Neural progenitor cell (in vitro differentiated cells): Measurements from ENCODE around the gene ATP10A. TPM values are rescaled to one million over a fixed set of nuclear protein-coding genes. Genes with fewer than 3 reads are reported as not detected.
"Not testable (repeated sequence)": the region's sequence is repeated elsewhere in the genome, so short reads cannot be mapped to it uniquely, and the experiment has no call there.

Experiments used
- DNase-seq: peaks from one replicate; pipeline ENCODE4 v3.0.0-alpha.2; 2016; ENCODE audit warnings: low spot score
- H2AFZ ChIP-seq: fragments of 200-600 bp; sonication (generic); replicated peaks from 2 replicates; pipeline ENCODE4 v1.6.1; 2016; ENCODE audit warnings: antibody characterized with exemption
- H3F3A ChIP-seq: fragments of 200-600 bp; sonication (generic); 2 replicates; pipeline ENCODE4 v1.6.1; 2016; ENCODE audit warnings: antibody characterized with exemption, low read depth
- H3K27ac ChIP-seq: fragments of 200-600 bp; sonication (generic); 2 replicates; pipeline ENCODE4 v1.5.1; 2016; ENCODE audit warnings: mild to moderate bottlenecking
- H3K27me3 ChIP-seq: fragments of 200-600 bp; sonication (generic); 2 replicates; pipeline ENCODE4 v1.6.1; 2016; ENCODE audit warnings: mild to moderate bottlenecking, moderate library complexity
- H3K36me3 ChIP-seq: fragments of 200-600 bp; sonication (generic); 2 replicates; pipeline ENCODE4 v1.5.1; 2016
- H3K4me1 ChIP-seq: fragments of 200-600 bp; sonication (generic); 2 replicates; pipeline ENCODE4 v1.6.1; 2016; ENCODE audit warnings: mixed run types
- H3K4me2 ChIP-seq: fragments of 200-600 bp; sonication (generic); 2 replicates; pipeline ENCODE4 v1.6.1; 2016
- H3K4me3 ChIP-seq: fragments of 200-600 bp; sonication (generic); 2 replicates; pipeline ENCODE4 v1.5.1; 2016
- H3K79me2 ChIP-seq: fragments of 200-600 bp; sonication (generic); 2 replicates; pipeline ENCODE4 v1.6.1; 2016; ENCODE audit warnings: low read depth
- H3K9ac ChIP-seq: fragments of 200-600 bp; sonication (generic); 2 replicates; pipeline ENCODE4 v1.6.1; 2016
- H3K9me3 ChIP-seq: fragments of 200-600 bp; sonication (generic); 2 replicates; pipeline ENCODE4 v1.5.1; 2016; ENCODE audit warnings: low read depth
- H4K20me1 ChIP-seq: fragments of 200-600 bp; sonication (generic); 2 replicates; pipeline ENCODE4 v1.6.1; 2016; ENCODE audit warnings: low read depth
- H3K27ac Mint-ChIP-seq: 3 replicates; pipeline ENCODE4 v1.8.0; 2021; ENCODE audit warnings: mixed read lengths
- H3K27me3 Mint-ChIP-seq: 2 replicates; pipeline ENCODE4 v1.8.0; 2022; ENCODE audit warnings: low read depth, mild to moderate bottlenecking, inconsistent platforms, moderate library complexity, mixed read lengths; ENCODE audit not compliant: insufficient read depth
- H3K36me3 Mint-ChIP-seq: 3 replicates; pipeline ENCODE4 v1.8.0; 2021; ENCODE audit warnings: mixed read lengths
- H3K4me1 Mint-ChIP-seq: 3 replicates; pipeline ENCODE4 v1.8.0; 2021; ENCODE audit warnings: mixed read lengths
- H3K4me3 Mint-ChIP-seq: 3 replicates; pipeline ENCODE4 v1.8.0; 2021; ENCODE audit warnings: mild to moderate bottlenecking, moderate library complexity, mixed read lengths
- H3K9me3 Mint-ChIP-seq: 3 replicates; pipeline ENCODE4 v1.8.0; 2020; ENCODE audit warnings: mixed read lengths
- EZH2 ChIP-seq: fragments of 200-600 bp; sonication (generic); IDR thresholded peaks from 2 replicates; pipeline ENCODE4 v1.6.1; 2017; ENCODE audit warnings: antibody characterized with exemption, mild to moderate bottlenecking, moderate library complexity
- EZH2phosphoT487 ChIP-seq: fragments of 200-600 bp; sonication (generic); IDR thresholded peaks from 2 replicates; pipeline ENCODE4 v1.6.1; 2017; ENCODE audit warnings: antibody characterized with exemption
- total RNA-seq: library from RNA; depleted of rRNA; stranded (reverse); fragments of >200 nt; gene quantifications from 2 replicates; pipeline ENCODE4 v1.2.3, GENCODE V29; 2015; ENCODE audit warnings: low replicate concordance
- TF ChIP-seq, protein P1 (sequence below): fragments of 200-600 bp; sonication (generic); IDR thresholded peaks from 2 replicates; pipeline ENCODE4 v1.5.1; 2017; ENCODE audit warnings: antibody characterized with exemption, mild to moderate bottlenecking

ATP10A gene
- total RNA-seq, 1 donor from 2014 or later = 0.32 TPM

DNA sequence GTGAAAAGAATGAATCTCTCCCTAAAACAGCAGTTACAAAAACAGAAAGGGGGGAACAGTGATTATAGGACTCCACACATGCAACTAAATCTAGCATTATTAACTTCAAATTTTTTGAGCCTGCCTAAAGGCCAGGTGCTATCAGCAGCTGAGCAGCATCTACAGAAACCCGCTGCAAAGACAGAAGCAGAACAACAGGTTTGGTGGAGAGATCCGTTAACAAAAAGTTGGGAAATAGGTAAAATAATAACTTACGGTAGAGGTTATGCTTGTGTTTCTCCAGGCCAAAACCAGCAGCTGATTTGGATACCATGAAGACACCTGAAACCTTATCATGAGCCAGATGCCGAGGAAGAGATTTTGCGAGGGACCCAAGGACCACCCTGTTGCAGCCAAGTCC, 222.7 kb downstream of the ATP10A start:
- H3K4me3 Mint-ChIP-seq = no peak overlapping the region
- H3K36me3 Mint-ChIP-seq = peaks cover 2% of the 10 kb centered on the region
- peaks cover 75% of the 10 kb centered on the region for H3K27me3 ChIP-seq
- H3K4me3 ChIP-seq = no peak overlapping the region
- peaks cover 62% of the 10 kb centered on the region for H3K4me1 Mint-ChIP-seq
- TF ChIP-seq EZH2phosphoT487 = no peak
- TF ChIP-seq, protein P1, sequence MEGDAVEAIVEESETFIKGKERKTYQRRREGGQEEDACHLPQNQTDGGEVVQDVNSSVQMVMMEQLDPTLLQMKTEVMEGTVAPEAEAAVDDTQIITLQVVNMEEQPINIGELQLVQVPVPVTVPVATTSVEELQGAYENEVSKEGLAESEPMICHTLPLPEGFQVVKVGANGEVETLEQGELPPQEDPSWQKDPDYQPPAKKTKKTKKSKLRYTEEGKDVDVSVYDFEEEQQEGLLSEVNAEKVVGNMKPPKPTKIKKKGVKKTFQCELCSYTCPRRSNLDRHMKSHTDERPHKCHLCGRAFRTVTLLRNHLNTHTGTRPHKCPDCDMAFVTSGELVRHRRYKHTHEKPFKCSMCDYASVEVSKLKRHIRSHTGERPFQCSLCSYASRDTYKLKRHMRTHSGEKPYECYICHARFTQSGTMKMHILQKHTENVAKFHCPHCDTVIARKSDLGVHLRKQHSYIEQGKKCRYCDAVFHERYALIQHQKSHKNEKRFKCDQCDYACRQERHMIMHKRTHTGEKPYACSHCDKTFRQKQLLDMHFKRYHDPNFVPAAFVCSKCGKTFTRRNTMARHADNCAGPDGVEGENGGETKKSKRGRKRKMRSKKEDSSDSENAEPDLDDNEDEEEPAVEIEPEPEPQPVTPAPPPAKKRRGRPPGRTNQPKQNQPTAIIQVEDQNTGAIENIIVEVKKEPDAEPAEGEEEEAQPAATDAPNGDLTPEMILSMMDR = no peak
- TF ChIP-seq EZH2 = no peak
- peaks cover 38% of the 10 kb centered on the region for H3F3A ChIP-seq
- no peaks in the 10 kb centered on the region for H3K9me3 ChIP-seq
- H3K9me3 Mint-ChIP-seq = peaks cover 3% of the 10 kb centered on the region
- H4K20me1 ChIP-seq = no peaks in the 10 kb centered on the region
- no peak overlapping the region for H2AFZ ChIP-seq
- no peak overlapping the region for H3K9ac ChIP-seq
- no peak for DNase-seq
- H3K4me2 ChIP-seq = no peak overlapping the region
- no peak overlapping the region for H3K27ac ChIP-seq
- H3K27ac Mint-ChIP-seq = no peak overlapping the region
- peaks cover 71% of the 10 kb centered on the region for H3K4me1 ChIP-seq
- H3K27me3 Mint-ChIP-seq = peaks cover 4% of the 10 kb centered on the region
- H3K36me3 ChIP-seq = no peaks in the 10 kb centered on the region
- H3K79me2 ChIP-seq = no peaks in the 10 kb centered on the region

DNA sequence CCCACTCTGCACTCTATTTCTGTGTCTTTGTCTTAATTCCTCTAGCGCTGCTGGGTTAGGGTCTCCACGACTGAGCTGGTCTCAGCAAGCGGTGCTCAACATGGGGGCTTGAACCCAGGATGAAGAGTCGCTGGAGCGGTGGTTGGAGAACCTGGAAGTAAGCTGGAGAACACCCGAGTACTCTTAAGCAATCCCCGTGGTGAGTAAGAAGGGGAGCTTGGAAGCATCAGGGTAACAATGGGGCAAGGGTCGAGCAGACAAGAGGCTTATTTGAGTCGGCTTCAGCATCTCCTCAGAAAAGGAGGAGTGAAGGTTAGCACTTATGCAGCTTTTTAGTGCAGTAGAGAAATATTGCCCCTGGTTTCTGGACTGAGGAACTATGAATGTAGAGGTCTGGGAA, 226.6 kb downstream of the ATP10A start:
- H3K9ac ChIP-seq, H4K20me1 ChIP-seq, H3F3A ChIP-seq, H3K36me3 Mint-ChIP-seq, H3K9me3 Mint-ChIP-seq, H3K27me3 Mint-ChIP-seq, H3K4me3 Mint-ChIP-seq, H3K4me3 ChIP-seq, H3K36me3 ChIP-seq, H3K27ac ChIP-seq, H3K9me3 ChIP-seq, DNase-seq, H3K79me2 ChIP-seq: not testable (repeated sequence)
- peaks cover 36% of the 10 kb centered on the region for H3K4me1 ChIP-seq
- peak overlapping the region; percentile 57 for H2AFZ ChIP-seq
- peaks cover 56% of the 10 kb centered on the region for H3K27me3 ChIP-seq
- H3K4me1 Mint-ChIP-seq = peaks cover 25% of the 10 kb centered on the region
- peak overlapping the region; percentile 35 for H3K27ac Mint-ChIP-seq
- peak overlapping the region; percentile 42 for H3K4me2 ChIP-seq

DNA sequence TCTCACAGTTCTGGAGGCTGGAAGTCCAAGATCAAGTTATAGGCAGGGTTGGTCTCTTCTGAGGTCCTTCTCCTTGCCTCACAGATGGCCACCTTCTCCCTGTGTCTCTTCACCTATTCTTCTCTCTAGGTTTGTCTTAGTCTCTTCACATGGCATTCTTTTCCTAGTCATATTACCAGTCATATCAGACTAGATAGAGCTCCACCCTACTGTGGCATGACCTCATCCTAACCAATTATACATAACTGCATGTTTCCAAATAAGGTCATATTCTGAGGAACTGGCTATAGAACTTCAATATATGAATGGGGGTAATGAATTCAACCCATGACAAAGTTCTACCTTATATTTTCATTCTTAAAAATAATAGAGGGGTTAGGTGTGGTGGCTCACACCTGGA, 227.9 kb downstream of the ATP10A start:
- Histone ChIP-seq H3K79me2 (no peaks in the 10 kb centered on the region), H3K4me3 (no peak overlapping the region), H3K36me3 (no peaks in the 10 kb centered on the region), H3F3A (no peaks in the 10 kb centered on the region), H2AFZ (no peak overlapping the region), H3K27ac (no peak overlapping the region), H4K20me1 (no peaks in the 10 kb centered on the region), H3K27me3 (peaks cover 43% of the 10 kb centered on the region), H3K4me2 (no peak overlapping the region), H3K4me1 (peaks cover 24% of the 10 kb centered on the region), H3K9me3 (no peaks in the 10 kb centered on the region), H3K9ac (no peak overlapping the region)
- peaks cover 8% of the 10 kb centered on the region for H3K9me3 Mint-ChIP-seq
- peaks cover 12% of the 10 kb centered on the region for H3K4me1 Mint-ChIP-seq
- peaks cover 2% of the 10 kb centered on the region for H3K36me3 Mint-ChIP-seq
- no peak for DNase-seq
- TF ChIP-seq EZH2phosphoT487 (no peak), EZH2 (no peak)
- TF ChIP-seq, protein P1 = no peak
- peaks cover 2% of the 10 kb centered on the region for H3K27me3 Mint-ChIP-seq
- peak overlapping the region; percentile 18 for H3K27ac Mint-ChIP-seq
- H3K4me3 Mint-ChIP-seq = no peak overlapping the region

DNA sequence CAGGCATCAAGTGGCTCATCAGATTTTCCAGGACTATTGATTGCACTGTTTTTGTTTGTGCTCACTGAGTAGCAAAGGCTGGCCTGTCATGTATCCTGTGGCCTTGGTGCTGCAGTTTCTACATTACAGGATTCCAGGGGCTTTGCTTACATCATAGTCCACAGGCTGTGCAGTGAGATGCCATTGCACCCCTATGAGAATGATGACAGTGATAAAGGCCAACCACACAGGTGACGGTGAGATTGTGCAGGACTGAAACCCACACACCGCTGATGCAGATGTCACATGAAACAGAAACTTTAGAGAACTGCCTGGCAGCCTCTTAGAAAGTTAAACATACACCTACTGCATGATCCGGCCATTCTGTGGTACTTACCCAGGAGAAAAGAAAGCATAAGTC, 229.3 kb downstream of the ATP10A start:
- H3K9ac ChIP-seq = no peak overlapping the region
- H3K27ac Mint-ChIP-seq = no peak overlapping the region
- peaks cover 29% of the 10 kb centered on the region for H3K27me3 ChIP-seq
- H3K9me3 Mint-ChIP-seq = peaks cover 19% of the 10 kb centered on the region
- no peaks in the 10 kb centered on the region for H3K36me3 ChIP-seq
- peaks cover 24% of the 10 kb centered on the region for H3K4me1 ChIP-seq
- peaks cover 2% of the 10 kb centered on the region for H3K27me3 Mint-ChIP-seq
- no peak overlapping the region for H3K27ac ChIP-seq
- H3K4me2 ChIP-seq = no peak overlapping the region
- H4K20me1 ChIP-seq = no peaks in the 10 kb centered on the region
- no peaks in the 10 kb centered on the region for H3F3A ChIP-seq
- DNase-seq = no peak
- no peaks in the 10 kb centered on the region for H3K9me3 ChIP-seq
- no peak overlapping the region for H3K4me3 Mint-ChIP-seq
- peaks cover 10% of the 10 kb centered on the region for H3K4me1 Mint-ChIP-seq
- no peaks in the 10 kb centered on the region for H3K79me2 ChIP-seq
- no peak overlapping the region for H2AFZ ChIP-seq
- peaks cover 2% of the 10 kb centered on the region for H3K36me3 Mint-ChIP-seq
- no peak overlapping the region for H3K4me3 ChIP-seq
- TF ChIP-seq EZH2phosphoT487 (no peak), EZH2 (no peak)
- TF ChIP-seq, protein P1 = no peak
